IMR-90 (cell line): ENCODE results near the gene TNRC6A. TPM values are rescaled to one million over a fixed set of nuclear protein-coding genes. Genes with fewer than 3 reads are reported as not detected.
A peak's percentile ranks its signal among the peaks of the same experiment; 100 is the strongest.

Experiments
- ATAC-seq: fragments of 200-7000 bp; cut with Tn5 transposase; 2 replicates; pipeline ENCODE4 v1.9.1; 2020; ENCODE audit warnings: low read depth, mild to moderate bottlenecking, moderate library complexity
- BruUV-seq: library from RNA; stranded (reverse); fragments of 400-500 nt; replicated peaks from 2 replicates; lab custom pipeline; 2021; lab: Mats Ljungman, UMichigan
- CTCF ChIA-PET: fragments of 300-600 bp; formaldehyde crosslinking; extraction: SDS; loops from one replicate; lab custom pipeline; 2021; ENCODE audit warnings: antibody characterized with exemption; lab: Yijun Ruan, JAX
- POLR2A ChIA-PET: fragments of 300-600 bp; sonication (Branson Sonifier 250); formaldehyde crosslinking; loops from one replicate; lab custom pipeline; 2022; ENCODE audit warnings: antibody characterized with exemption; ENCODE audit not compliant: unreplicated experiment; lab: Charles Lee
- DNase-seq: peaks from one replicate; pipeline ENCODE4 v3.0.0; 2013
- H2AFZ ChIP-seq: replicated peaks from 2 replicates; pipeline ENCODE3; 2013; ENCODE audit warnings: low read length, mild to moderate bottlenecking; ENCODE audit not compliant: poor library complexity
- H2AK5ac ChIP-seq: 2 replicates; pipeline ENCODE4 v1.6.1; 2013; ENCODE audit warnings: low read depth, low read length, inconsistent platforms
- H2AK9ac ChIP-seq: replicated peaks from 2 replicates; pipeline ENCODE3; 2013; ENCODE audit warnings: mild to moderate bottlenecking, low read depth, low read length, moderate library complexity; ENCODE audit not compliant: poor library complexity
- H2BK120ac ChIP-seq: 2 replicates; pipeline ENCODE4 v1.6.1; 2013; ENCODE audit warnings: low read depth, low read length, inconsistent platforms
- H2BK15ac ChIP-seq: 3 replicates; pipeline ENCODE4 v1.6.1; 2013; ENCODE audit warnings: low read depth, low read length, inconsistent platforms
- H2BK20ac ChIP-seq: 2 replicates; pipeline ENCODE4 v1.6.1; 2013; ENCODE audit warnings: low read depth, mild to moderate bottlenecking, inconsistent platforms, low read length, moderate library complexity
- H2BK5ac ChIP-seq: 2 replicates; pipeline ENCODE4 v1.6.1; 2013; ENCODE audit warnings: mild to moderate bottlenecking, low read depth, low read length, inconsistent platforms; ENCODE audit not compliant: poor library complexity, severe bottlenecking
- H3K14ac ChIP-seq: replicated peaks from 2 replicates; pipeline ENCODE4 v1.6.1; 2013; ENCODE audit warnings: low read depth, low read length, inconsistent platforms
- H3K18ac ChIP-seq: 2 replicates; pipeline ENCODE4 v1.6.1; 2013; ENCODE audit warnings: low read depth, low read length, control low read depth
- H3K23ac ChIP-seq: 2 replicates; pipeline ENCODE4 v1.6.1; 2013; ENCODE audit warnings: low read depth, low read length, inconsistent platforms
- H3K27ac ChIP-seq: 2 replicates; pipeline ENCODE4 v1.5.1; 2013; ENCODE audit warnings: mild to moderate bottlenecking, control low read depth, low read length; ENCODE audit not compliant: insufficient read depth
- H3K27me3 ChIP-seq: 2 replicates; pipeline ENCODE4 v1.6.1; 2013; ENCODE audit warnings: low read length; ENCODE audit not compliant: control insufficient read depth, insufficient read depth
- H3K36me3 ChIP-seq: 2 replicates; pipeline ENCODE4 v1.6.1; 2013; ENCODE audit warnings: low read length, mixed read lengths; ENCODE audit not compliant: control insufficient read depth, insufficient read depth
- H3K4ac ChIP-seq: 2 replicates; pipeline ENCODE4 v1.6.1; 2013; ENCODE audit warnings: low read depth, low read length, inconsistent platforms
- H3K4me1 ChIP-seq: 2 replicates; pipeline ENCODE4 v1.6.1; 2013; ENCODE audit warnings: low read length, mixed read lengths; ENCODE audit not compliant: control insufficient read depth, insufficient read depth
- H3K4me2 ChIP-seq: 2 replicates; pipeline ENCODE4 v1.6.1; 2013; ENCODE audit warnings: low read depth, mild to moderate bottlenecking, control low read depth, low read length, moderate library complexity
- H3K4me3 ChIP-seq: 2 replicates; pipeline ENCODE4 v1.5.1; 2013; ENCODE audit warnings: low read depth, mild to moderate bottlenecking, control low read depth, low read length, moderate library complexity; ENCODE audit not compliant: insufficient read depth
- H3K56ac ChIP-seq: 2 replicates; pipeline ENCODE4 v1.6.1; 2013; ENCODE audit warnings: low read length, inconsistent platforms; ENCODE audit not compliant: insufficient read depth; ENCODE audit errors: extremely low read depth
- H3K79me1 ChIP-seq, 2 experiments: 2 replicates each; pipeline ENCODE4 v1.6.1; 2013; ENCODE audit warnings: low read length in 2 of 2, inconsistent platforms in 1 of 2, low read depth in 1 of 2
- H3K9ac ChIP-seq: 2 replicates; pipeline ENCODE4 v1.6.1; 2013; ENCODE audit warnings: low read depth, low read length, control low read depth
- H3K9me1 ChIP-seq: 2 replicates; pipeline ENCODE4 v1.6.1; 2013; ENCODE audit warnings: low read length, inconsistent platforms; ENCODE audit not compliant: insufficient read depth
- H3K9me3 ChIP-seq: 2 replicates; pipeline ENCODE4 v1.6.1; 2013; ENCODE audit warnings: low read length; ENCODE audit not compliant: control insufficient read depth, insufficient read depth
- H4K20me1 ChIP-seq: 2 replicates; pipeline ENCODE4 v1.6.1; 2013; ENCODE audit warnings: low read length, inconsistent platforms; ENCODE audit not compliant: insufficient read depth
- H4K5ac ChIP-seq: 2 replicates; pipeline ENCODE4 v1.6.1; 2013; ENCODE audit warnings: mild to moderate bottlenecking, low read depth, low read length, control low read depth
- H4K8ac ChIP-seq, 2 experiments: 2 replicates each; pipeline ENCODE4 v1.6.1; 2013; ENCODE audit warnings: low read depth in 2 of 2, low read length in 2 of 2, control low read depth in 1 of 2, inconsistent platforms in 1 of 2
- H4K91ac ChIP-seq: 2 replicates; pipeline ENCODE4 v1.6.1; 2013; ENCODE audit warnings: low read depth, low read length, inconsistent platforms; ENCODE audit not compliant: insufficient read depth
- BHLHE40 ChIP-seq: fragments of 150-350 bp; IDR thresholded peaks from 2 replicates; pipeline ENCODE4 v1.6.1; 2016; ENCODE audit warnings: mild to moderate bottlenecking, low read depth, low read length
- CHD1 ChIP-seq: IDR thresholded peaks from 2 replicates; pipeline ENCODE4 v1.6.1; 2012; ENCODE audit warnings: low read depth, low read length, improper control_type of control experiment
- ELK1 ChIP-seq: fragments of 150-350 bp; IDR thresholded peaks from 2 replicates; pipeline ENCODE4 v1.6.1; 2016; ENCODE audit warnings: low read depth, mild to moderate bottlenecking, low read length, moderate library complexity, borderline replicate concordance
- FOS ChIP-seq: fragments of 150-350 bp; IDR thresholded peaks from 2 replicates; pipeline ENCODE4 v1.6.1; 2016; ENCODE audit warnings: low read depth, low read length
- MAFK ChIP-seq: IDR thresholded peaks from 2 replicates; pipeline ENCODE4 v1.6.1; 2012; ENCODE audit warnings: low read depth, low read length, improper control_type of control experiment
- MAZ ChIP-seq: IDR thresholded peaks from 2 replicates; pipeline ENCODE4 v1.6.1; 2012; ENCODE audit warnings: low read depth, mild to moderate bottlenecking, low read length, improper control_type of control experiment, moderate library complexity, borderline replicate concordance
- MXI1 ChIP-seq: IDR thresholded peaks from 2 replicates; pipeline ENCODE4 v1.6.1; 2012; ENCODE audit warnings: low read depth, mild to moderate bottlenecking, low read length, moderate library complexity, borderline replicate concordance
- NFE2L2 ChIP-seq: fragments of 150-350 bp; IDR thresholded peaks from 2 replicates; pipeline ENCODE4 v1.6.1; 2016; ENCODE audit warnings: low read depth, mild to moderate bottlenecking, low read length
- POLR2A ChIP-seq: IDR thresholded peaks from 2 replicates; pipeline ENCODE4 v1.6.1; 2012; ENCODE audit warnings: mild to moderate bottlenecking, low read depth, low read length
- RAD21 ChIP-seq: IDR thresholded peaks from 2 replicates; pipeline ENCODE4 v1.6.1; 2012; ENCODE audit warnings: low read length, improper control_type of control experiment
- RCOR1 ChIP-seq: IDR thresholded peaks from 2 replicates; pipeline ENCODE4 v1.6.1; 2012; ENCODE audit warnings: mild to moderate bottlenecking, low read length, improper control_type of control experiment; ENCODE audit not compliant: insufficient replicate concordance
- RFX5 ChIP-seq: IDR thresholded peaks from 2 replicates; pipeline ENCODE4 v1.8.0; 2012; ENCODE audit warnings: low read depth, mild to moderate bottlenecking, low read length, moderate library complexity
- SMC3 ChIP-seq: fragments of 150-350 bp; IDR thresholded peaks from 2 replicates; pipeline ENCODE4 v1.6.1; 2016; ENCODE audit warnings: low read depth, mild to moderate bottlenecking, antibody characterized with exemption, low read length, moderate library complexity
- USF2 ChIP-seq: fragments of 150-350 bp; IDR thresholded peaks from 2 replicates; pipeline ENCODE4 v1.6.1; 2017; ENCODE audit warnings: mild to moderate bottlenecking, antibody characterized with exemption, low read length, low read depth
- WGBS, 2 experiments: methylation state at CpG; one replicate each; pipeline versions ENCODE4 v1.1.5 to v1.1.7; 2013; ENCODE audit warnings: missing lambda C conversion rate in 2 of 2; ENCODE audit not compliant: insufficient read length in 1 of 2; ENCODE audit errors: extremely low coverage in 2 of 2; 5-methylcytosine and 5-hydroxymethylcytosine counted together
- dilution Hi-C: fragments of 300-500 bp; cut with HindIII; formaldehyde crosslinking; loops from one replicate; pipeline ENCODE4 v1.14.3; 2018; ENCODE audit warnings: low sequenced_read_pairs; ENCODE audit not compliant: unreplicated experiment
- in situ Hi-C: fragments of 300-500 bp; cut with MboI; formaldehyde crosslinking; loops from 3 replicates; pipeline ENCODE4 v1.14.3; 2019; ENCODE audit warnings: low sequenced_read_pairs, inconsistent platforms, mixed read lengths
- intact Hi-C: fragments of 100-400 bp; cut with micrococcal nuclease; formaldehyde crosslinking; loops from 2 replicates; pipeline ENCODE4 v1.10.0; 2022
- polyA plus RNA-seq, 3 experiments: library from polyadenylated mRNA; depleted of rRNA; stranded (reverse); fragments of >200 nt; gene quantifications; 2 replicates each; pipeline ENCODE4 v1.2.3, GENCODE V29; 2012; ENCODE audit warnings: low replicate concordance in 1 of 3
- total RNA-seq: library from RNA; depleted of rRNA; stranded (reverse); fragments of >200 nt; gene quantifications from 2 replicates; pipeline ENCODE4 v1.2.3, GENCODE V29; 2012

TNRC6A gene
- total and polyA plus RNA-seq, 2 of the 4 experiments (the other 2 are of a cell fraction), result 32.4 to 42.3 TPM

- Histone ChIP-seq H3K23ac (peak overlapping the region; percentile 94), H3K9ac (no peak overlapping the region), H2BK5ac (peak overlapping the region; percentile 96), H2BK120ac (peak overlapping the region; percentile 99), H3K79me1 (peaks cover 0 to 6% of the 10 kb centered on the region in 2 experiments; a peak in 2 of 4 replicates), H4K8ac (peak overlapping the region; percentile 92 to 94), H3K9me1 (peaks cover 6% of the 10 kb centered on the region), H4K5ac (peak overlapping the region; percentile 78), H3K27ac (peak overlapping the region; percentile 92), H3K27me3 (no peaks in the 10 kb centered on the region), H3K14ac (peak overlapping the region; percentile 94), H3K56ac (peak overlapping the region; percentile 90), H3K36me3 (no peaks in the 10 kb centered on the region), H3K18ac (peak overlapping the region; percentile 85), H4K20me1 (no peaks in the 10 kb centered on the region), H2BK15ac (peak overlapping the region; percentile 100), H3K4me2 (0 out of 2 replicates have a peak overlapping the region, but pooled peaks have one; percentile 3), H3K9me3 (no peaks in the 10 kb centered on the region; the same call in 1 of the 2 replicates), H2AK5ac (peak overlapping the region; percentile 99), H3K4ac (peak overlapping the region; percentile 99), H3K4me3 (no peak overlapping the region), H4K91ac (peak overlapping the region; percentile 100), H2AK9ac (peak overlapping the region; percentile 94), H3K4me1 (peaks cover 10% of the 10 kb centered on the region), H2AFZ (peak overlapping the region; percentile 88), H2BK20ac (peak overlapping the region; percentile 99)
- no TSS peak for BruUV-seq
- in situ Hi-C loops, result no loop called here
- DNase-seq, result peak; percentile 98
- WGBS, 2 experiments, result 90% methylated on average over 4 of the region's 11 CpGs; no CpG with 5 or more reads in 1 of the 2 experiments
- POLR2A ChIA-PET, result no interaction called here
- peak; percentile 97 for ATAC-seq
- CTCF ChIA-PET, result interaction anchor here (0.6 to 0.7 kb wide), 2 partner anchors 14 to 33 kb away, joined by 3 read pairs; no protein-coding TSS in a partner anchor
- dilution Hi-C loops, result no loop called here
- intact Hi-C loops, result loop anchor here (1.0 to 2.0 kb wide), 2 partner anchors 14 to 54 kb away; no protein-coding TSS in a partner anchor
- peak; percentile 48 for TF ChIP-seq BHLHE40
- TF ChIP-seq RAD21, result peak; percentile 54
- TF ChIP-seq USF2, result no peak
- TF ChIP-seq RCOR1, result peak; percentile 80
- no peak for TF ChIP-seq NFE2L2
- TF ChIP-seq RFX5, result no peak
- peak; percentile 16; the same call in 1 of the 2 replicates for TF ChIP-seq MAZ
- TF ChIP-seq MAFK, result no peak
- no peak for TF ChIP-seq ELK1
- no peak for TF ChIP-seq POLR2A
- TF ChIP-seq MXI1, result no peak
- no peak for TF ChIP-seq CHD1
- TF ChIP-seq FOS, result peak; percentile 96
- peak; percentile 28; the same call in 1 of the 2 replicates for TF ChIP-seq SMC3
Observed at GRCh38 chr16:24700549-24701392, 28.7 kb upstream of the TNRC6A start.
